ENCODE results near the gene SHANK2. TPM values are rescaled to one million over a fixed set of nuclear protein-coding genes. Genes with fewer than 3 reads are reported as not detected.

The SHANK2 gene
- total and polyA plus RNA-seq, 2 donors from 2014 or later = 4.0 to 57.8 TPM

DNA sequence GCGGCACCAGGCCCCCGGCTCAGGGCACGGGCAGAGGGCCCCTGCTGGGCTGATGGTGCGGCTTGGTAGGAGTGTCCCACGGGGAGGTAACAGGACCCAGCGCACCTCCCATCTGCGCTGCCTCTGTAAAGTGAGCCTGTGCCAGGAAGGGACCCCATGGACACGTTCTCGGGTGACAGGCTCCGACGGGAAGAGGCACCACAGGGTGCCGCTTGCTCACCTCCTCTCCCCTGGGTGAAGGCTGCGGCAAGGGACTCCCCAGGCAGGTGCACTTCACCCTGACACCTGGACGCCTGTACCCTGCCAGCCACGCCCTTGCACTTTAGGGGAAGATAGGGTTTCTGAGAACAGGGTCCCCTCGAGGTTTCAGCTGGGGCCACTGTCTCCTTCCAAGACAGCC lies 48.1 kb downstream of the SHANK2 start:
- DNase-seq (peak in 1 of 5 donors; percentile 59), FAIRE-seq (no peak)
- H3K36me3 ChIP-seq (ENCODE audit: control insufficient read depth in 2 of 3, insufficient read depth in 3 of 3, low read length in 3 of 3) = no peaks in the 10 kb centered on the region
- H3K4me3 ChIP-seq (ENCODE audit: low read length in 3 of 3) = no peak overlapping the region
- TF ChIP-seq, protein P1, sequence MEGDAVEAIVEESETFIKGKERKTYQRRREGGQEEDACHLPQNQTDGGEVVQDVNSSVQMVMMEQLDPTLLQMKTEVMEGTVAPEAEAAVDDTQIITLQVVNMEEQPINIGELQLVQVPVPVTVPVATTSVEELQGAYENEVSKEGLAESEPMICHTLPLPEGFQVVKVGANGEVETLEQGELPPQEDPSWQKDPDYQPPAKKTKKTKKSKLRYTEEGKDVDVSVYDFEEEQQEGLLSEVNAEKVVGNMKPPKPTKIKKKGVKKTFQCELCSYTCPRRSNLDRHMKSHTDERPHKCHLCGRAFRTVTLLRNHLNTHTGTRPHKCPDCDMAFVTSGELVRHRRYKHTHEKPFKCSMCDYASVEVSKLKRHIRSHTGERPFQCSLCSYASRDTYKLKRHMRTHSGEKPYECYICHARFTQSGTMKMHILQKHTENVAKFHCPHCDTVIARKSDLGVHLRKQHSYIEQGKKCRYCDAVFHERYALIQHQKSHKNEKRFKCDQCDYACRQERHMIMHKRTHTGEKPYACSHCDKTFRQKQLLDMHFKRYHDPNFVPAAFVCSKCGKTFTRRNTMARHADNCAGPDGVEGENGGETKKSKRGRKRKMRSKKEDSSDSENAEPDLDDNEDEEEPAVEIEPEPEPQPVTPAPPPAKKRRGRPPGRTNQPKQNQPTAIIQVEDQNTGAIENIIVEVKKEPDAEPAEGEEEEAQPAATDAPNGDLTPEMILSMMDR (IDR thresholded peaks at IDR 0.05; ENCODE audit: borderline replicate concordance, extremely low read depth, insufficient read depth) = no peak
- H3K4me1 ChIP-seq (ENCODE audit: control insufficient read depth in 2 of 3, insufficient read depth in 2 of 3, low read depth in 1 of 3, low read length in 3 of 3) = peaks cover 3 to 33% (median 28%) of the 10 kb centered on the region in 3 donors
- no peaks in the 10 kb centered on the region for H3K9me3 ChIP-seq (ENCODE audit: control insufficient read depth in 2 of 3, insufficient read depth in 1 of 3, low read length in 3 of 3)
- H3K27me3 ChIP-seq (ENCODE audit: control insufficient read depth, insufficient read depth, low read length) = no peaks in the 10 kb centered on the region
- no peak overlapping the region for H3K9ac ChIP-seq (ENCODE audit: low read length in 3 of 3)
- intact Hi-C loops (cut with DNase I) = no loop called here
- no peak overlapping the region for H3K27ac ChIP-seq (ENCODE audit: low read depth in 2 of 2, low read length in 2 of 2)

DNA sequence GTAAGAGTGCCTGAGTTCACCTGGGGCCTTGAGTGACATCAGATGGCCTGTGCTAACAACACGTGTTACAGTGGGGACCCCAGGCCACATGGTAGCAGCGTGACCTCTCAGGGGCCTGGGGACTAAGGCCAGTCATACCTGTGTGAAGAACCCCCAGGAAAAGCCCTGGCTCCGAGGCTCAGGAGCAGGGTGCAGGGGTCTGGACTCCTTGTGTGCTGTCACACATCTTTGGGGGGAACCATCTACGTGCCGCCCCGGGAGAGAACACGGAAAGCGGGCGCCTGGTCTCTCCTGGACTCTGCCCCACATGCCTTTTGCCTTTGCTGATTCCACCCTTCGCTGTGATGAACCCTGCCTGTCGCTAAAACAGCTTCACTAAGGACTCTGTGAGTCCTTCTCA lies 48.7 kb downstream of the SHANK2 start:
- no peak overlapping the region for H3K4me3 ChIP-seq (ENCODE audit: low read length in 3 of 3)
- H3K36me3 ChIP-seq (ENCODE audit: control insufficient read depth in 2 of 3, insufficient read depth in 3 of 3, low read length in 3 of 3) = no peaks in the 10 kb centered on the region
- no peak for FAIRE-seq
- no peak overlapping the region for H3K9ac ChIP-seq (ENCODE audit: low read length in 3 of 3)
- peaks cover 3 to 28% (median 22%) of the 10 kb centered on the region in 3 donors for H3K4me1 ChIP-seq (ENCODE audit: control insufficient read depth in 2 of 3, insufficient read depth in 2 of 3, low read depth in 1 of 3, low read length in 3 of 3)
- H3K27me3 ChIP-seq (ENCODE audit: control insufficient read depth, insufficient read depth, low read length) = no peaks in the 10 kb centered on the region
- TF ChIP-seq, protein P1 (IDR thresholded peaks at IDR 0.05; ENCODE audit: borderline replicate concordance, extremely low read depth, insufficient read depth) = no peak
- intact Hi-C loops (cut with DNase I) = no loop called here
- H3K9me3 ChIP-seq (ENCODE audit: control insufficient read depth in 2 of 3, insufficient read depth in 1 of 3, low read length in 3 of 3) = no peaks in the 10 kb centered on the region
- DNase-seq = peak in 1 of 5 donors; percentile 45
- H3K27ac ChIP-seq (ENCODE audit: low read depth in 2 of 2, low read length in 2 of 2) = no peak overlapping the region

GRCh38 chr11:71202966-71203365 lies 49.4 kb downstream of the SHANK2 start:
- FAIRE-seq (no peak), DNase-seq (peak in 1 of 5 donors; percentile 18)
- peaks cover 3 to 23% (median 15%) of the 10 kb centered on the region in 3 donors for H3K4me1 ChIP-seq (ENCODE audit: control insufficient read depth in 2 of 3, insufficient read depth in 2 of 3, low read depth in 1 of 3, low read length in 3 of 3)
- H3K27me3 ChIP-seq (ENCODE audit: control insufficient read depth, insufficient read depth, low read length) = no peaks in the 10 kb centered on the region
- TF ChIP-seq, protein P1 (IDR thresholded peaks at IDR 0.05; ENCODE audit: borderline replicate concordance, extremely low read depth, insufficient read depth) = no peak
- no peaks in the 10 kb centered on the region for H3K9me3 ChIP-seq (ENCODE audit: control insufficient read depth in 2 of 3, insufficient read depth in 1 of 3, low read length in 3 of 3)
- no peak overlapping the region for H3K27ac ChIP-seq (ENCODE audit: low read depth in 2 of 2, low read length in 2 of 2)
- H3K36me3 ChIP-seq (ENCODE audit: control insufficient read depth in 2 of 3, insufficient read depth in 3 of 3, low read length in 3 of 3) = no peaks in the 10 kb centered on the region
- no peak overlapping the region for H3K9ac ChIP-seq (ENCODE audit: low read length in 3 of 3)
- intact Hi-C loops (cut with DNase I) = no loop called here
- no peak overlapping the region for H3K4me3 ChIP-seq (ENCODE audit: low read length in 3 of 3)

- no peak overlapping the region for H3K27ac ChIP-seq (ENCODE audit: low read depth in 2 of 2, low read length in 2 of 2)
- DNase-seq (peak in 1 of 5 donors; percentile 45), FAIRE-seq (no peak)
- H3K36me3 ChIP-seq (ENCODE audit: control insufficient read depth in 2 of 3, insufficient read depth in 3 of 3, low read length in 3 of 3) = no peaks in the 10 kb centered on the region
- H3K27me3 ChIP-seq (ENCODE audit: control insufficient read depth, insufficient read depth, low read length) = no peaks in the 10 kb centered on the region
- no peak overlapping the region for H3K4me3 ChIP-seq (ENCODE audit: low read length in 3 of 3)
- H3K9ac ChIP-seq (ENCODE audit: low read length in 3 of 3) = no peak overlapping the region
- H3K9me3 ChIP-seq (ENCODE audit: control insufficient read depth in 2 of 3, insufficient read depth in 1 of 3, low read length in 3 of 3) = no peaks in the 10 kb centered on the region
- peaks cover 3 to 23% (median 15%) of the 10 kb centered on the region in 3 donors for H3K4me1 ChIP-seq (ENCODE audit: control insufficient read depth in 2 of 3, insufficient read depth in 2 of 3, low read depth in 1 of 3, low read length in 3 of 3)
- TF ChIP-seq, protein P1 (IDR thresholded peaks at IDR 0.05; ENCODE audit: borderline replicate concordance, extremely low read depth, insufficient read depth) = no peak
- intact Hi-C loops (cut with DNase I) = no loop called here
These were observed 49.8 kb downstream of the SHANK2 start for GRCh38 chr11:71202598-71202944.
